IPS DF 19.7 (cell line): Measurements from ENCODE around the gene GRM8.

Source experiments
- DNase-seq: peaks from one replicate; pipeline ENCODE4 v3.0.0-alpha.2; 2013; ENCODE audit warnings: low read depth, low spot score

The GRM8 gene

GRCh38 chr7:127034186-127034806, 218.4 kb downstream of the GRM8 start:
- no peak for DNase-seq

DNA sequence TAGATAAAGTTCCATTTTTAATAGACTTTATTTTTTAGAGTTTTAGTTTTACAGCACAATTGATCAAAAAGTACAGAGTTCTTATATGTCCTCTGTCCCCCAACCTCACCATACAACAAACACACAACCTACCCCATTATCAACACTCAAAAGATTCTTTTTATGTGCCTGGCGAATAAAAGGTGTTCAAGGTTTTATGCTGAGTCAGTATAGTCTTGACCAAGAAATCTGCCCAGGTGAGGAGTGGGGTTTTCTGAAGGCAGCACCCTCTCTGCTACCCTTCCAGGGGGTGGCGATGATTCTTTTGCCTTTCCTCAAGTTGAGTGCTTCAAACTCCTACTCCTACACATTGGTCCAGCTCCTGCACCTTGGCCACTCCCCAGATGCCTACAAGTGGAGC, 222.9 kb downstream of the GRM8 start:
- DNase-seq: no peak

DNA sequence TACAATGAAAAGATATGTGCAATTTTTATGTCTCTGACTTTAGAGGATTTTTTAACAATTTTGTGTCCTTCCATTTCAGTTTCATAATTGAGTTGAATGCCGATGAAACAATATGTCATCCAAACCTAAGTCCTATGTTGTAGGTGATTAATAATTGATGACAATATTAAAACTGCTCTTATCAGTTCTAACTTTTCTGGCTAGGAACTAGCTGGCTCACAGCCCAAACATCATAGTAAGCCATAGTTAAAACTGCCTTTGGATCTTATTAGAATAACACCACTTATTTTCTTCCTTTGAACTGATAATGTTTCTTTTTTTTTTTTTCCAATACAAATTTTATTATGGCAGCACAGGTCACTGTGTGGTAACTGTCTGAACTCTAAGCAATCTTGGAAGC, 230.9 kb downstream of the GRM8 start:
- DNase-seq: no peak

GRCh38 chr7:127021019-127021738, 231.6 kb downstream of the GRM8 start:
- no peak for DNase-seq

DNA sequence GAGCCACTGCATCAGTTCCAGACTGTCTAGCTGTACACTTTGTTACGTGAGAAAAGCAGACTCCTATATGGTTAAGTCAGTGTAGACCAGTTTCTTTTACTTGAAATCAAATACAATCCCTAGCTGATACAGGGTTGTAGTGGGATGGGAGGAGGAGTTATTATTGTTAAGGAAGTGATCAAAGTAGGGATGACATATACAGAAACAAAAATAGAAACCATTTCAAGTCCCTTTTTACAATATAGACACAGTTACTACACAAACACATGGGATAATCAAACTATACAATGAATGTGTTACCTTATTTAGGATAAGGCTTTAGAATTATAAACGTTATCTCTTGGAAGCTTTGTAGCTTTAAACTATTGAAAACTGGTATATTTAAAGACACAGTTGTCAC, 233.9 kb downstream of the GRM8 start:
- no peak for DNase-seq

DNA sequence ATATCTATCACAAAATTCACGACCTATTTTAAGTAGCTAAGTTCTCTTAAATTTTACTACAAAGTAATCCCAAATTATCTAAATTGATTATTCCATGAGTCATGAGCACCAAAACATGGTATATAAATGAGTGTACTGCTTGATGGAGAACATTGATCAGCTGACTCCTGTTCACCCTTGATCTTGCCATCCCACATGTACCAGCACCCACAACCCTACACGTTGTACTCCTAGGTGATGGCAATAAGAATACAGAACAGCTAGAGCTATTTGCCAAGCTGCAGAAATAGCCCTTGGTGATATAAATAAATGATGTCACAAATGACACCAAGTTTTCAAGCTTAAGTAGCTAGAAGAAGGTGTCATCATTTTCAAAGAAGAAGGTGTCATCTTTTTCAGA, 235.5 kb downstream of the GRM8 start:
- no peak for DNase-seq

GRCh38 chr7:127000725-127001124, 252.0 kb downstream of the GRM8 start:
- DNase-seq: no peak

DNA sequence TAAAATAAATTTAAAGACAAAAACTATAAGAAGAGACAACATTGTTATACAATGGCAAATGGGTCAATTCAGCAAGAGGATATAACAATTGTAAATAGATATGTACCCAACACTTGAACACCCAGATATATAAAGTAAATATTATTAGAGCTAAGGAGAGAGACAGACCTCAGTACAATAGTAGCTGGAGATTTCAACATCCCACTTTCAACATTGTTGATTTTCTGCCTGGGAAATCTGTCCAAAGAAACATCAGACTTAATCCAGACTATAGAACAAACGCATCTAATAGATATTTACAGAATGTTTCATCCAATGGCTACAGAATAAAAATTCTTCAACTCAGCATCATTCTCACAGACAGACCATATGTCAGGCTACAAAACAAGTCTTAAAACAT, 256.1 kb downstream of the GRM8 start:
- DNase-seq: no peak

- DNase-seq: no peak
Observed at GRCh38 chr7:126993626-126994213, 259.0 kb downstream of the GRM8 start.

- DNase-seq: no peak
Observed at GRCh38 chr7:126988022-126988421, 264.7 kb downstream of the GRM8 start.

DNA sequence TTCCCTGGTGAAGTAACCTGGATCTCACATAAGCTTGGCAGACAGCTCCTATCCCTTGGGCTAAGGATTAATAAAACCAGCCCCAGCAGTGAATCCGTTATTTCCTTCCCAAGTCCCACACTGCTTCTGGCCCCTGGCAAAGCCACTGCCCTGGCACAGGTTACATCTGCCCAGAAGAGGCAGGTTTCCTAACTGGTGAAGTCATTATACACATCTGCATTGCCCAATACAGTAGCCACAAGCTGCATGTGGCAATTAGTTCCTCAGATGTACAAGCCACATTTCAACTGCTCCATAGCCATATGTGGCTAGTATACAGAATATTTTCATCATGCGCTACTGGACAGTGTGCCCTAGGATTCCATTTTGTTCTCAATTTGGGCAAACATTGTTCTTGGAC, 273.0 kb downstream of the GRM8 start:
- DNase-seq: no peak

- DNase-seq: no peak
Observed at GRCh38 chr7:126978865-126979264, 273.9 kb downstream of the GRM8 start.

GRCh38 chr7:126973066-126973465, 279.7 kb downstream of the GRM8 start:
- DNase-seq: no peak

DNA sequence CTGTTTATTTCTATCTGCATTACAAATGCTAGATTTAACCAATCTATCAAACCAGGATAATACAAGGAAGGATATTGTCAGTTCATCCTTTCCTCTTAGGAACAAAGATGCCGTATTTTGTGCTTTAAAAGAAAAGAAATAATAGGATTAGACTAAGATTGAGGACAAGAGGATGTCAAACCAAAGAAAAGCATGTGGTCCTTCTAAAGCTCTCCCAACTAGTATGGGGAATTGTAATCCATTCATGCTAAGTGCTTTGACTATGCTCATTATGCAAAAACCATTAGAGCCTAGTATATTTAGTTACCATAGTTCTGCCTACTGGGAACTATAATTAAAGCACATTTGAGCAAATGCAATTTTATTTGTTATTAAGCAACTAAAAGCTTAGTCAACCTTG, 280.2 kb downstream of the GRM8 start:
- no peak for DNase-seq

DNA sequence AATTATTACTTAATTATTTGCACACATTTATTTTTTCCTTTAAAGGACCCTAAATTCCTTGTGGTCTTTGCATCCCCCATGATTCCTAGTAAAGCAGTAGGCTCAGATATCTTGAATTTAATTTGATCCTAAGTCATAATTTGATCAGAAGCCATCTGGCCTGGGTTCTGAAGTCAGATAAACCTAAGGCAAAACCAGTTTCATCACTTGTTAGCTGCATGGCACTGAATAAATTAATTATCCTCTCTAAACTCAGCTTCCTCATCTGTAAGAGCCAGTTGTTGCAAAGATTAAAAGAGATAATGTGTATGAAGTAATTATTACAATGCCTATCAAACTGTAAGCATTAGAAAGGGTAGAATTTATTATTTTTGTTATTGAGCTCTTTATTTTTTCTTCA, 293.1 kb downstream of the GRM8 start:
- DNase-seq: no peak

- DNase-seq: no peak
Observed at GRCh38 chr7:126958367-126958766, 294.4 kb downstream of the GRM8 start.

DNA sequence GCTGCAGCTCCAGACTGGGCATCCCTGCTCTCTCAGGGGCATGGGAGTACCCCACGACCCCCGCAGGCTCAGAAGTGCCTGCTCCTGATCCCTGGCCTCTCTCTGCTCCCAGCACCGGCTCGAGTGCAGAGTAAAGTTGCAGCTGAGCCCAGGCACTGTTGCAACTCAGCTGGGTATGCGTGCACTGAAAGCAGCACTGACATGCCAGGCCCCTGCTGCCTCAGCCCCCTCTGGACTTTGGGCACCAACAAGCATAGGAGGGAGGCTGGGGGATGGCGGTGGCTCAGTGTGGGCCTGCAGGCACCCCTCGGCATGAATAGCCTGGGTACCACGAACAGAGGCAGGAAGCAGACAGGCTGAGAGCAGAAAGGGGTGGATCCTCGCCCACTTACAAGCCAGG, 295.3 kb downstream of the GRM8 start:
- no peak for DNase-seq

GRCh38 chr7:126953461-126953860, 299.3 kb downstream of the GRM8 start:
- no peak for DNase-seq

DNA sequence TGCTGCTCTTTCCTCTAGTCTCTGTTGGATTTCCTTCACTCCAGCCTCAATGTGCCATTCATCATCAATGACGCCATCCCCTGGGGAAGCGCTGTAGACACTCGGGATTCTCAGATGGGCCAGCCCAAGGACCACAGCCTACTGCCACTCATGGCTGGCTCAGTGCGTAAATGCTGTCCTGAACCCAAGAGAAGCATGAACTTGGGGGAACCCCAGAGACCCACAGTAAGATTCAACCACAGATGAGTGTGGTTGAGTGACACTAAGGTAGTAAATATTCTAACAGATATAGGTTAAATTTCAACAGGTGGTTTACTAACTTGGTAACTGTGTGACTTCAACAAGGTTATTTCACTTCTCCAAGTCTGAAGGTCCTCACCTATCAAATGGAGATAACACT, 304.1 kb downstream of the GRM8 start:
- no peak for DNase-seq

DNA sequence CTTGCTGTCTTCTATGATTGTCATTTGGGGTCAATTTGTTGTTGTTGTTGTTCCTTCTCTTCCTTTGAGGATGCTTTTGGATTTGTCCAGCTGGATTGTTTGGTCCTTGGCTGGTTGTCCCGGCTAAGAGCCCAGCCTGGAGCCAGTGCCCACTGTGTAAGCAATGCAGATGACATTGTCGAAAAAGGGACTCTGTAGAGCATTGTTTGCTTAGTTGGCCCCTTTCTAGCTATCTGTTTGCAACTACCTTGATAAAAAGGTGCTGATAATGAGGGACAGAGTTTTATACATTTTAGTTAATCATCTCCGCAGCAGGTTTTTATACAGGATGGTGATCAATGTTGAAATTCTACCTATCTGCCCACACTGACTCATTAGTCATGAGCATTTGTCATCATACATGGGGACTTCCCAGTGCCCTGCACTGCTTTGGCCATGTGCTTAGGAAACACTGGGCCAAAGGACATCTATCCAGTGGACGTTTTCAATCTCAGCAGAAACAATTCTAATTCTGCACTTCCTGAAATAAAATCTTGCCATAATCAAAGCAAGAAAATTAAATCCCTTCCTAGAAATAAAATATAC, 311.9 kb downstream of the GRM8 start:
- DNase-seq: no peak

- DNase-seq: no peak
Observed at GRCh38 chr7:126937171-126937570, 315.6 kb downstream of the GRM8 start.

DNA sequence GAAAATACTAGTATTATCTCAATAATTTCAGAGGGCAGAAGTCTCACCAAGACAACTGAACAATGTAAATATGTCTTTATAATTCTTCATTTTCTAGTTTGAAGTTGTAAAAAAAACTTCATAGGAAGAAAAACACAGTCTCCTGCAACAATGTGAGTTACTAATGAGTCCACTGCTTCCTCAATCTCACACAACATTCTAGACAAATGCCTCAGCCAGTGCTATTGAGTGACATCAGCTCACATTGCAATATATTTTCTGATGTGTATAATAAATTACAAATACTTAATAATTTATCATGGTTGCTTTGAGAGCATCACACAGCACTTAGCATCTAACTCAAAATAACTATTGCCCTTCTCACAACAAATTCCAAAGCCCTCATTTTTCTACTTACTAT, 321.2 kb downstream of the GRM8 start:
- DNase-seq: no peak

DNA sequence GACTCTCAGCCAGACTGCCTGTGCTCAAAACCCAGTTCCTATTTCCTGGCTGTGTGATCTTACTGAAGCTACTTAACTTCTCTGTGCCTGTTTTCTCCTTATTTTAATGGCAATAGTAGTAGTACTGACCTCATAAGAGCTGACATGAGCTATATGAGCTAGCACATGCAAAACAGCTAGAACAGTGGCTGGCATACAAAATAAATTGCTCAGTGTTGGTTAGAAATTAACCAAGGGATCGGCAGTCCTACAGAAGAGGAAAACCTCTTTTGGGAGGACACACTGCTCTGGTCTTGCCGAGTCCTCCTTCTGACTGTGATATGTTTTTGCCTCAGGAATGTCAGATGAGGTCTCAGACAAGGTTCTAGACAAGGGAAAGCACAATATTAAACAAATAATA, 322.6 kb downstream of the GRM8 start:
- no peak for DNase-seq
